GM06990 (cell line): ENCODE results near the gene SLC16A6.
A peak's percentile ranks its signal among the peaks of the same experiment; 100 is the strongest.
"Not testable (repeated sequence)": the region's sequence is repeated elsewhere in the genome, so short reads cannot be mapped to it uniquely, and the experiment has no call there.

Experiments
- DNase-seq: peaks from one replicate; pipeline ENCODE4 v3.0.0-alpha.2; 2011; ENCODE audit not compliant: insufficient read length; ENCODE audit errors: extremely low read depth
- H3K27me3 ChIP-seq: replicated peaks from 2 replicates; pipeline ENCODE4 v1.6.0; 2011; ENCODE audit warnings: low read length; ENCODE audit not compliant: control insufficient read depth, insufficient read depth
- H3K36me3 ChIP-seq: 2 replicates; pipeline ENCODE4 v1.5.1; 2011; ENCODE audit warnings: low read length; ENCODE audit not compliant: control insufficient read depth, insufficient read depth
- H3K4me3 ChIP-seq: replicated peaks from 2 replicates; pipeline ENCODE4 v1.5.1; 2011; ENCODE audit warnings: low read depth, mild to moderate bottlenecking, control low read depth, low read length
- CTCF ChIP-seq: IDR thresholded peaks from 2 replicates; pipeline ENCODE4 v1.5.1; 2011; ENCODE audit warnings: low read length, control low read depth, mild to moderate bottlenecking, inconsistent platforms; ENCODE audit not compliant: insufficient read depth, poor library complexity, severe bottlenecking

Gene SLC16A6

GRCh38 chr17:68247445-68248198 lies 43.3 kb downstream of the SLC16A6 start, which contains the start of gene AMZ2:
Gene AMZ2 (plus strand): TSS chr17:68248043. CDS start chr17:68250188, 2,145 bp downstream.
- peak; percentile 96 for DNase-seq
- H3K4me3 ChIP-seq = peak within 1 kb of the TSS; percentile 72
- TF ChIP-seq CTCF = peak; percentile 3
- no peaks in the 10 kb centered on the region for H3K27me3 ChIP-seq
- no peaks in the 10 kb centered on the region; the same call in 1 of the 2 replicates for H3K36me3 ChIP-seq

GRCh38 chr17:68246271-68247028 lies 44.5 kb downstream of the SLC16A6 start:
- no peaks in the 10 kb centered on the region for H3K27me3 ChIP-seq
- H3K36me3 ChIP-seq = no peaks in the 10 kb centered on the region
- no peak for TF ChIP-seq CTCF
- peak overlapping the region; percentile 72 for H3K4me3 ChIP-seq
- no peak for DNase-seq

GRCh38 chr17:68239632-68240366 lies 51.1 kb downstream of the SLC16A6 start:
- Histone ChIP-seq H3K4me3 (no peak overlapping the region; the same call in 1 of the 2 replicates), H3K36me3 (no peaks in the 10 kb centered on the region), H3K27me3 (no peaks in the 10 kb centered on the region)
- TF ChIP-seq CTCF = no peak
- no peak for DNase-seq

GRCh38 chr17:68238871-68239253 lies 52.1 kb downstream of the SLC16A6 start:
- no peak for DNase-seq
- TF ChIP-seq CTCF = no peak
- no peaks in the 10 kb centered on the region for H3K27me3 ChIP-seq
- H3K36me3 ChIP-seq = no peaks in the 10 kb centered on the region
- no peak overlapping the region for H3K4me3 ChIP-seq

- Histone ChIP-seq H3K36me3 (no peaks in the 10 kb centered on the region), H3K27me3 (no peaks in the 10 kb centered on the region), H3K4me3 (peak overlapping the region; percentile 47)
- TF ChIP-seq CTCF = no peak
- DNase-seq = no peak
These were observed 52.6 kb downstream of the SLC16A6 start for GRCh38 chr17:68238164-68238870.

GRCh38 chr17:68237369-68238163 lies 53.4 kb downstream of the SLC16A6 start:
- H3K4me3 ChIP-seq = peak overlapping the region; percentile 47
- DNase-seq = peak; percentile 76

GRCh38 chr17:68235336-68235791 lies 55.6 kb downstream of the SLC16A6 start:
- not testable (repeated sequence) for H3K4me3 ChIP-seq, H3K27me3 ChIP-seq, H3K36me3 ChIP-seq
- peak; percentile 35 for DNase-seq

More at GRCh38 chr17:68237369-68238163, 53.4 kb downstream of the SLC16A6 start:
- H3K36me3 ChIP-seq, H3K27me3 ChIP-seq: not testable (repeated sequence)
